Measurements from ENCODE around the gene ERCC8. TPM values are rescaled to one million over a fixed set of nuclear protein-coding genes. Genes with fewer than 3 reads are reported as not detected.

Gene ERCC8
- total and polyA plus RNA-seq, 2 of the 13 experiments (the other 11 are each of a cell fraction or from before 2014, with no cell fraction given) = 24.4 to 35.2 TPM

- TF ChIP-seq NAIF1 (CRISPR knock-in tag; IDR thresholded peaks at IDR 0.05; ENCODE audit: borderline replicate concordance) = no peak
- TF ChIP-seq PBX3 (CRISPR knock-in tag; IDR thresholded peaks at IDR 0.05; ENCODE audit: borderline replicate concordance) = no peak
These were observed 17.4 kb downstream of the ERCC8 start (continued) for GRCh38 chr5:60927450-60927849.

GRCh38 chr5:60918466-60918865 lies 26.4 kb downstream of the ERCC8 start:
- Histone ChIP-seq H2AFZ (ENCODE audit: low read length) (no peak overlapping the region), H3K4me2 (ENCODE audit: low read depth, low read length) (no peak overlapping the region), H3K79me2 (ENCODE audit: insufficient read depth, low read length) (no peaks in the 10 kb centered on the region), H3K36me3 (replicated peaks in 1 of 2; ENCODE audit: control insufficient read depth in 1 of 2, insufficient read depth in 2 of 2, low read length in 2 of 2) (peaks cover 7 to 22% of the 10 kb centered on the region in 2 experiments; a peak in 3 of 5 replicates), H3K9ac (ENCODE audit: insufficient read depth, low read depth, low read length) (no peak overlapping the region), H4K20me1 (ENCODE audit: insufficient read depth, low read length) (no peaks in the 10 kb centered on the region), H3K4me1 (ENCODE audit: insufficient read depth, low read length) (no peaks in the 10 kb centered on the region), H3K4me3 (replicated peaks in 1 of 3; ENCODE audit: insufficient read depth in 1 of 3, low read depth in 2 of 3, low read length in 3 of 3) (no peak overlapping the region), H3K9me3 (ENCODE audit: low read length) (no peaks in the 10 kb centered on the region), H3K27me3 (ENCODE audit: control insufficient read depth in 1 of 2, insufficient read depth in 2 of 2, low read length in 2 of 2) (no peaks in the 10 kb centered on the region), H3K27ac (ENCODE audit: extremely low read length, insufficient read depth, low read length) (no peak overlapping the region)
- no peak for ATAC-seq
- no peak for FAIRE-seq
- CTCF ChIA-PET (ENCODE audit: low intra/inter-chr PET ratio, low total read pairs) = no interaction called here
- WGBS (ENCODE audit: low lambda C conversion rate) = 96% methylated on average over 2 of the region's 2 CpGs
- in situ Hi-C loops (cut with HindIII; ENCODE audit: extremely low pct_ligation_motif_present, low pct_unique_long_range_greater_than_20kb) = no loop called here
- BruUV-seq (replicated peaks) = no TSS peak
- intact Hi-C loops (cut with micrococcal nuclease; ENCODE audit: unreplicated experiment) = no loop called here
- TF ChIP-seq ZNF326 (CRISPR knock-in tag; IDR thresholded peaks at IDR 0.05; ENCODE audit: borderline replicate concordance) = no peak
- no peak for TF ChIP-seq ZBTB8A (CRISPR knock-in tag; IDR thresholded peaks at IDR 0.05; ENCODE audit: borderline replicate concordance, low read depth)
- POLR2A ChIA-PET = no interaction called here
- no peak for DNase-seq (ENCODE audit: low spot score)

GRCh38 chr5:60916646-60917045 lies 28.2 kb downstream of the ERCC8 start:
- H2AFZ ChIP-seq (ENCODE audit: low read length) = no peak overlapping the region
- ATAC-seq (no peak), FAIRE-seq (no peak), DNase-seq (ENCODE audit: low spot score) (no peak)
- no peak overlapping the region for H3K4me2 ChIP-seq (ENCODE audit: low read depth, low read length)
- H3K27me3 ChIP-seq (ENCODE audit: control insufficient read depth in 1 of 2, insufficient read depth in 2 of 2, low read length in 2 of 2) = no peaks in the 10 kb centered on the region
- intact Hi-C loops (cut with micrococcal nuclease; ENCODE audit: unreplicated experiment) = no loop called here
- no peaks in the 10 kb centered on the region for H3K79me2 ChIP-seq (ENCODE audit: insufficient read depth, low read length)
- peaks cover 7 to 20% of the 10 kb centered on the region in 2 experiments; a peak in 3 of 5 replicates for H3K36me3 ChIP-seq (replicated peaks in 1 of 2; ENCODE audit: control insufficient read depth in 1 of 2, insufficient read depth in 2 of 2, low read length in 2 of 2)
- H3K9me3 ChIP-seq (ENCODE audit: low read length) = no peaks in the 10 kb centered on the region
- TF ChIP-seq JUNB (CRISPR knock-in tag; IDR thresholded peaks at IDR 0.05; ENCODE audit: borderline replicate concordance) = no peak
- no peak for TF ChIP-seq ZNF713 (CRISPR knock-in tag; IDR thresholded peaks at IDR 0.05)
- no peak for TF ChIP-seq WIZ (CRISPR knock-in tag; IDR thresholded peaks at IDR 0.05)
- no peak for TF ChIP-seq ZBTB44 (CRISPR knock-in tag; IDR thresholded peaks at IDR 0.05)
- TF ChIP-seq ZNF510 (CRISPR knock-in tag; IDR thresholded peaks at IDR 0.05; ENCODE audit: low read depth) = no peak
- TF ChIP-seq ZNF441 (CRISPR knock-in tag; IDR thresholded peaks at IDR 0.05; ENCODE audit: borderline replicate concordance) = no peak
- H3K27ac ChIP-seq (ENCODE audit: extremely low read length, insufficient read depth, low read length) = no peak overlapping the region
- H3K9ac ChIP-seq (ENCODE audit: insufficient read depth, low read depth, low read length) = no peak overlapping the region
- no peak overlapping the region for H3K4me3 ChIP-seq (replicated peaks in 1 of 3; ENCODE audit: insufficient read depth in 1 of 3, low read depth in 2 of 3, low read length in 3 of 3)
- no peaks in the 10 kb centered on the region for H4K20me1 ChIP-seq (ENCODE audit: insufficient read depth, low read length)
- in situ Hi-C loops (cut with HindIII; ENCODE audit: extremely low pct_ligation_motif_present, low pct_unique_long_range_greater_than_20kb) = no loop called here
- BruUV-seq (replicated peaks) = no TSS peak
- no peaks in the 10 kb centered on the region for H3K4me1 ChIP-seq (ENCODE audit: insufficient read depth, low read length)
- CTCF ChIA-PET (ENCODE audit: low intra/inter-chr PET ratio, low total read pairs) = no interaction called here
- POLR2A ChIA-PET = no interaction called here
